Gastrocnemius medialis (tissue), 4 donors: Measurements from ENCODE around the gene FBXW11.

Experiments
- CTCF ChIP-seq, 5 experiments: fragments of 450-650 bp in 3 of 5; fragments of 200-600 bp in 2 of 5; sonication (generic) in 2 of 5; IDR thresholded peaks in 4 of 5; conservative IDR thresholded peaks in 1 of 5; 1 replicate in 4 of 5; 2 replicates in 1 of 5; pipeline ENCODE4 v1.5.1; 2016 to 2019; ENCODE audit warnings: antibody characterized with exemption in 5 of 5, mild to moderate bottlenecking in 3 of 5, moderate library complexity in 3 of 5
- POLR2A ChIP-seq, 2 donors: fragments of 450-650 bp; IDR thresholded peaks; one replicate each; pipeline ENCODE4 v1.6.1; 2017; ENCODE audit warnings: antibody characterized with exemption in 2 of 2, mild to moderate bottlenecking in 2 of 2, moderate library complexity in 2 of 2

- TF ChIP-seq CTCF (IDR thresholded peaks at IDR 0.05 in 4 of 5, conservative IDR thresholded peaks at IDR 0.05 in 1 of 5) (no peak), POLR2A (IDR thresholded peaks at IDR 0.05) (no peak)
Measured at GRCh38 chr5:171898386-171898785, 108.1 kb downstream of the FBXW11 start.
